Measurements from ENCODE around the gene RSPRY1.
"Not testable (repeated sequence)": the region's sequence is repeated elsewhere in the genome, so short reads cannot be mapped to it uniquely, and the experiment has no call there.

The RSPRY1 gene

DNA sequence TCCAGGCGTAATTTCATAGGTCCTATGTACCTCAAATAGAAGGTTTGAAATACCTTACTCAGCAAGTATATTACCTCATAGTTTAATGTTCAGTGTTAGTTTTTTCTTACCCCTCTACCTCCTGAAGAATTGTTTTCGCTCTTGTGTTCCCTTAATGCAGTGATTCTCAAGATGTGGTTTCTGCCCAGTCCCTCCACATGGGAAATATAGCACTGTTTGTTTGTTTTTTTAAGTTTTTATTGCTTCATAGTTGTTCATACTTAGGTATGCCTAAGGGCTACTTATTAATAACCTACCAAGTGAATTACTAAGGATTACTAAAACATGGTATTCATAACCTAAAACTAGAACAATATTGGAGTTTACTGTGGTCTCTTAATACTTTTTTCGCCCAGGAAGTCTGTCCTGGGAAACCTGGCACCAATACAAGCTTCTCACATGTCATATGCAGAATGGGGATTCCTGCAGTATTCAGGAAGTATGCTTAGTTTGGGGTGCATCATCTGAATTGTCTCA is 5.0 kb downstream of the RSPRY1 start:
- Histone ChIP-seq H3K36me3 (ENCODE audit: control insufficient read depth, insufficient read depth, low read length) (no peaks in the 10 kb centered on the region), H3K9ac (ENCODE audit: low read depth, low read length) (no peak overlapping the region), H3K27me3 (ENCODE audit: control insufficient read depth, insufficient read depth, low read length) (no peaks in the 10 kb centered on the region), H3K9me3 (ENCODE audit: control insufficient read depth, insufficient read depth, low read length) (no peaks in the 10 kb centered on the region), H3K4me3 (ENCODE audit: low read depth, low read length) (no peak overlapping the region), H3K4me1 (ENCODE audit: control insufficient read depth, insufficient read depth, low read length) (peaks cover 5% of the 10 kb centered on the region)

DNA sequence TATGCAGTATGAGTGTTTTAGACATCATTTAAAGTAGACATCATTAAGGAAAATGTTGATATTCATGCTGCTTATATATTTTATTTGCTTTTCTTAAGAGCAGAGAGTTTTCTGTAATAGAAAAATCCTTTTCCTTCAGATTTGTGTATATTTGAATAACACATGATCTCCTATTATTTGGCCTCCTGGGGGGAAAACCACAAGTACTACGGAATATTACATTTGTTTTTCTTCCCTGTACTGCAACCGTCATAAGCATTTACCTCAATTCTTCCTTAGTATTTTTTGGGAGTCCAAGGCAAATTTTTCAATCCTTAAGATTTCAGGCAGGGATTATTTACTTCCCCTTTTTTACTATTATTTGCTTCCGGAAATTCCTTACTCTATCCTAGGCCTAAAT is 6.0 kb downstream of the RSPRY1 start:
- Histone ChIP-seq H3K4me1 (ENCODE audit: control insufficient read depth, insufficient read depth, low read length) (peaks cover 5% of the 10 kb centered on the region), H3K9me3 (ENCODE audit: control insufficient read depth, insufficient read depth, low read length) (no peaks in the 10 kb centered on the region), H3K27me3 (ENCODE audit: control insufficient read depth, insufficient read depth, low read length) (no peaks in the 10 kb centered on the region), H3K36me3 (ENCODE audit: control insufficient read depth, insufficient read depth, low read length) (no peaks in the 10 kb centered on the region), H3K9ac (ENCODE audit: low read depth, low read length) (no peak overlapping the region), H3K4me3 (ENCODE audit: low read depth, low read length) (no peak overlapping the region)

DNA sequence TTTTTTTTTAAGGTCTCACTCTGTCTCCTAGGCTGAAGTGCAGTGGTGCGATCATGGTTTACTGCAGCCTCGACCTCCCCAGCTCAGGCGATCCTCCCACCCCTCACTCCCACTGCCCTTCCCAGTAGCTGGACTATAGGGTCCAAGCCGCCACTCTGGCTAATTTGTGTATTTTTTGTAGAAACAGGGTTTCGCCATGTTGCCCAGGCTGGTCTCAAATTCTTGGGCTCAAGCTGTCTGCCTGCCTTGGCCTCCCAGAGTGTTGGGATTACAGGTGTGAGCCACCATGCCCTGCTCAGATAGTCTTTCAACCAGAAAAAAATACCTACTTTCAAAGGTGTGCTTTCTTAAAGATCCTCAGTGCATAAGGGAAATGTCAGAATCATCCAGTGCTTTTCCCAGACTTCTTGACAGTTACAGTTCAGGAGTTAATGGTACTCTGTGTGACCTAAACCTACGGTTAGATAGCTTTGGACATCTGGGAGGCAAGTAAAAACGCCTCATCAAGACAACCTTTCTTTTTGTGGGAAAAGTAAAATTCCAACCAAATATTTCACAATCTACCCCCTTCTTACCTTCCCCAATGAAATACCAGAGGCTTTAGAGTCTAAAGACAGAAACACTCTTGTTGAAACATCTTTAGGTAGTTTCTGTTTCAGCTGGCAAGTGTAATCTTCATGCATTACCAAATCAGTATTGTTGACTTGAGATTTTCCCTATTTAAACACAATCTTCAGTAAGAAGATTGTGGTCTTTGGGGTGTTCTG is 6.8 kb downstream of the RSPRY1 start:
- Histone ChIP-seq H3K4me3 (ENCODE audit: low read depth, low read length) (no peak overlapping the region), H3K4me1 (ENCODE audit: control insufficient read depth, insufficient read depth, low read length) (peaks cover under 1% of the 10 kb centered on the region), H3K36me3 (ENCODE audit: control insufficient read depth, insufficient read depth, low read length) (no peaks in the 10 kb centered on the region), H3K9ac (ENCODE audit: low read depth, low read length) (no peak overlapping the region), H3K27me3 (ENCODE audit: control insufficient read depth, insufficient read depth, low read length) (no peaks in the 10 kb centered on the region), H3K9me3 (ENCODE audit: control insufficient read depth, insufficient read depth, low read length) (no peaks in the 10 kb centered on the region)

DNA sequence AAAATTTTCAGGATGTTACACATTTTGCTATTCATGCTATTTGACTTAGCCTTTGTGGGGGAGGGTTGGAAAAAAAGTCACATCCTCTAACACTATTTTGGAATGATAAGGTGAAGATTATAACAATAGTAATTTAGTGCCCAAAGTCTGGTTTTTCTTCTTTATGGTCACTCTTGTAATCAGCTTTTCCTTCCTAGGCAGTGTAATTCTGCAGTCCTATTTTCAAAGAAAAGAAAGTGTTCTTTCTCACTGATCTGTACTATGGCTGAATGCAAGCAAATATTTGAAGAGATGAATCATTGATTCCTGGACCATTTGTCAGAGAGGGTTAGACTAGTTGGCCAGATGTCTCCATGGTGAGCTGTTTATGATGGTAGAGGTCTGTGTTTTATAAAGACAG is 8.4 kb downstream of the RSPRY1 start:
- Histone ChIP-seq H3K27me3 (ENCODE audit: control insufficient read depth, insufficient read depth, low read length) (no peaks in the 10 kb centered on the region), H3K4me3 (ENCODE audit: low read depth, low read length) (no peak overlapping the region), H3K36me3 (ENCODE audit: control insufficient read depth, insufficient read depth, low read length) (no peaks in the 10 kb centered on the region), H3K4me1 (ENCODE audit: control insufficient read depth, insufficient read depth, low read length) (no peaks in the 10 kb centered on the region), H3K9ac (ENCODE audit: low read depth, low read length) (no peak overlapping the region), H3K9me3 (ENCODE audit: control insufficient read depth, insufficient read depth, low read length) (no peaks in the 10 kb centered on the region)

DNA sequence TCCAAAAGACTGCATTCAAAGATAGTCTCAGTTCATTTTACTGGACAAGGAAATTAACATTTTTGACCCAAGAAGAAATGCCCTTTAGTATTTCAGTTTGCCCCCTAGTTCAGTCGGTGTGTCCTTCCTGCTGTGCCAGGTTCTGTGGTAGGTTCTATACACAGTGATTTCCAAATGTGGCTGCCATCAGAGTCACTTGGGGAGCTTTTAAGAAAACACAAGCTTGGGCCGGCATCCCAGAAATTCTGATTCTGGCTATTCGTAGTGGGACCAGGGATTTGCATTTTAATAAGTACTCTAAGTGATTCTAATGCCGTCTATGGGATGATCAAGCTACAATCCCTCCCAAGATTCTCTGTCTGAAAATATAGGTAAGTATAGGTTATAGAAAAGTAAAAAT is 10.2 kb downstream of the RSPRY1 start:
- Histone ChIP-seq H3K27me3 (ENCODE audit: control insufficient read depth, insufficient read depth, low read length) (no peaks in the 10 kb centered on the region), H3K9ac (ENCODE audit: low read depth, low read length) (no peak overlapping the region), H3K4me3 (ENCODE audit: low read depth, low read length) (no peak overlapping the region), H3K36me3 (ENCODE audit: control insufficient read depth, insufficient read depth, low read length) (no peaks in the 10 kb centered on the region), H3K9me3 (ENCODE audit: control insufficient read depth, insufficient read depth, low read length) (no peaks in the 10 kb centered on the region), H3K4me1 (ENCODE audit: control insufficient read depth, insufficient read depth, low read length) (no peaks in the 10 kb centered on the region)

DNA sequence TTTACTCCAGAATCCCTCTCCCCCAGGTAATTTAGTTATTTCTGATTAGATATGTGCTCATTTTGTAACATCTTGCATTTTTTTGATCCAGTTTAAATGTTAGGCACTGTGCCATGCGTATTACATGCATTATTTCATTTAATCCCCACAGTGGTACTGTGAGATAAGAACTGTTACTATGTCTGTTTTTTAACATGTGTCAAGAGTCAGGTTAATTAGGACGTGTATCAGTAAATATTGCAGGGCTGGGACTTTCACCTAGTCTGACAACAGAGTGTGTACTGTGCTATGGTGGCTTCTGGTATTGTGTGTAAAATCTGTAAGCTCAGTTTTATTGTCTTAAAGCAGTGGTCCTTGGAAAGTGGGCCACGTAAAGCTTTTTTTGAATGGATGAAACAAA is 10.6 kb downstream of the RSPRY1 start:
- Histone ChIP-seq H3K4me1 (ENCODE audit: control insufficient read depth, insufficient read depth, low read length) (no peaks in the 10 kb centered on the region), H3K9me3 (ENCODE audit: control insufficient read depth, insufficient read depth, low read length) (no peaks in the 10 kb centered on the region), H3K36me3 (ENCODE audit: control insufficient read depth, insufficient read depth, low read length) (no peaks in the 10 kb centered on the region), H3K9ac (ENCODE audit: low read depth, low read length) (no peak overlapping the region), H3K4me3 (ENCODE audit: low read depth, low read length) (no peak overlapping the region), H3K27me3 (ENCODE audit: control insufficient read depth, insufficient read depth, low read length) (no peaks in the 10 kb centered on the region)

DNA sequence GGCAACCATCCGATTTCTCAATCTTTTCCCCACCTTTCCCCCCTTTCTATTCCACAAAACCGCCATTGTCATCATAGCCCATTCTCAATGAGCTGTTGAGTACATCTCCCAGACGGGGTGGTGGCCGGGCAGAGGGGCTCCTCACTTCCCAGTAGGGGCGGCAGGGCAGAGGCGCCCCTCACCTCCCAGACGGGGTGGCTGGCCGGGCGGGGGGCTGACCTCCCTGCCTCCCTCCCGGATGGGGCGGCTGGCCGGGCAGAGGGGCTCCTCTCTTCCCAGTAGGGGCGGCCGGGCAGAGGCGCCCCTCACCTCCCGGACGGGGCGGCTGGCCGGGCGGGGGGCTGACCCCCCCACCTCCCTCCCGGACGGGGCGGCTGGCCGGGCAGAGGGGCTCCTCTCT is 14.2 kb downstream of the RSPRY1 start:
- H3K4me1 ChIP-seq (ENCODE audit: control insufficient read depth, insufficient read depth, low read length); H3K4me3 ChIP-seq (ENCODE audit: low read depth, low read length); H3K9me3 ChIP-seq (ENCODE audit: control insufficient read depth, insufficient read depth, low read length); H3K9ac ChIP-seq (ENCODE audit: low read depth, low read length); H3K36me3 ChIP-seq (ENCODE audit: control insufficient read depth, insufficient read depth, low read length); H3K27me3 ChIP-seq (ENCODE audit: control insufficient read depth, insufficient read depth, low read length): not testable (repeated sequence)

DNA sequence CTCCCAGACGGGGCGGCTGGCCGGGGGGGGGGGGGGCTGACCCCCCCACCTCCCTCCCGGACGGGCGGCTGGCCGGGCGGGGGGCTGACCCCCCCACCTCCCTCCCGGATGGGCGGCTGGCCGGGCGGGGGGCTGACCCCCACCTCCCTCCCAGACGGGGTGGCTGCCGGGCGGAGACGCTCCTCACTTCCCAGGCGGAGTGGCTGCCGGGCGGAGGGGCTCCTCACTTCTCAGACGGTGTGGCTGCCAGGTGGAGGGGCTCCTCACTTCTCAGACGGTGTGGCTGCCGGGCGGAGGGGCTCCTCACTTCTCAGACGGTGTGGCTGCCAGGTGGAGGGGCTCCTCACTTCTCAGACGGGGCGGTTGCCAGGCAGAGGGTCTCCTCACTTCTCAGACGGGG is 14.8 kb downstream of the RSPRY1 start:
- H3K9me3 ChIP-seq (ENCODE audit: control insufficient read depth, insufficient read depth, low read length); H3K4me1 ChIP-seq (ENCODE audit: control insufficient read depth, insufficient read depth, low read length); H3K36me3 ChIP-seq (ENCODE audit: control insufficient read depth, insufficient read depth, low read length); H3K9ac ChIP-seq (ENCODE audit: low read depth, low read length); H3K4me3 ChIP-seq (ENCODE audit: low read depth, low read length); H3K27me3 ChIP-seq (ENCODE audit: control insufficient read depth, insufficient read depth, low read length): not testable (repeated sequence)

DNA sequence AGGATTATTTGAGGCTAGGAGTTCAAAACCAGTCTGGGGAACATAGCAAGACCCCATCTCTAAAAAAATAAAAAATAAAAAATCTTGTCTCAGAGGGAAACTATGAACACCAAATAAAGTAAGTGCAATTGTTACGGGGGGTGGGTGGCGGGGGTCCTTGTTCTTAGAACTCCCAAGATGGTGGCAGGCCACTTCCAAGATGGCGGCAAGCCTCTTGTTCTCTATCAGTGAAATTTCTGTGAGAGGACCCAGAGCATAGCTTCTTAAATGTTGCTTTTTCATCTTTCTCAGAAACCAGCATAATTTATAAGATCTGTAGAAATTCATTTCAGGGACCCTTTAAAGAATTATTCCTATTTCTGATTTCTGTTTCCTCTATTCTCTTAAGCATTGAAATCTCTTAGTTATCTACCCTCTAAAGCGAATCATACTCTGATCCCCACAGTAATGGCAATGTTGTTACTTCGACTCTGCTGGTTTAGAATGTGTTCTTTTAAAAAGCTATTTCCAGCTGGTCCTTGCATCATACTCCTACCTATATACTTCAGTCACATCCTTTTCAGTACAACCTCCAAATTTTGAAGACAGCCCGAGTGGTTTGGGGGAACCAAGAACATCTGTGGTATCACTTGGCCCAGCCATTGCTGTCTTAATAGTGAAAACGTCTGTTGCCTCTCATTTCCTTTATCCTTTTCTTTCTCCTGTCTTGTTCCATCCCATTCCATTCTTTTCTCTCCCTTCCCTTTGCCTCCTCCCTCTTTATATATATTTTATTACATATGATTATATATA is 16.2 kb downstream of the RSPRY1 start:
- Histone ChIP-seq H3K9me3 (ENCODE audit: control insufficient read depth, insufficient read depth, low read length) (no peaks in the 10 kb centered on the region), H3K4me3 (ENCODE audit: low read depth, low read length) (no peak overlapping the region), H3K27me3 (ENCODE audit: control insufficient read depth, insufficient read depth, low read length) (no peaks in the 10 kb centered on the region), H3K36me3 (ENCODE audit: control insufficient read depth, insufficient read depth, low read length) (peaks cover 11% of the 10 kb centered on the region), H3K4me1 (ENCODE audit: control insufficient read depth, insufficient read depth, low read length) (no peaks in the 10 kb centered on the region), H3K9ac (ENCODE audit: low read depth, low read length) (no peak overlapping the region)

DNA sequence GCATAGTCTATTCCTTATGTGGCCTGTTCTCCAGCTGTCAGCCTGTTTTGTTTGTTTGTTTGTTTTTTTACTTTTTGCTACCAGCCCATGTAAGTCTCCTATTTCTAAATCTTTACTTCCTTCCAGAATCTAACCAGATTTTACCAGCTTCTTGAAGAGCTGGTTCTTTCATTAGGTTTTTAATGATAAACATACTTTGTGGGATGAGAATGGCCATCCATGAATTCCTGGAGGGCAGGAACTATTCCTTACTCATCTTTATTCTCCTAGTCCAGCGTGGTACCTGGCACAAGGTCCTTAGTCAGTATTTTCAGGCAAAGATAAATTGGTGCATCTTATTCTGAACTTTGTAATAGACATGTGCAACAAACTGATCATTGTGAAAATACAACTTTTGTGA is 17.3 kb downstream of the RSPRY1 start:
- H3K9me3 ChIP-seq (ENCODE audit: control insufficient read depth, insufficient read depth, low read length) = no peaks in the 10 kb centered on the region
- peaks cover 11% of the 10 kb centered on the region for H3K36me3 ChIP-seq (ENCODE audit: control insufficient read depth, insufficient read depth, low read length)
- H3K9ac ChIP-seq (ENCODE audit: low read depth, low read length) = no peak overlapping the region
- no peaks in the 10 kb centered on the region for H3K4me1 ChIP-seq (ENCODE audit: control insufficient read depth, insufficient read depth, low read length)
- H3K27me3 ChIP-seq (ENCODE audit: control insufficient read depth, insufficient read depth, low read length) = no peaks in the 10 kb centered on the region
- H3K4me3 ChIP-seq (ENCODE audit: low read depth, low read length) = no peak overlapping the region

DNA sequence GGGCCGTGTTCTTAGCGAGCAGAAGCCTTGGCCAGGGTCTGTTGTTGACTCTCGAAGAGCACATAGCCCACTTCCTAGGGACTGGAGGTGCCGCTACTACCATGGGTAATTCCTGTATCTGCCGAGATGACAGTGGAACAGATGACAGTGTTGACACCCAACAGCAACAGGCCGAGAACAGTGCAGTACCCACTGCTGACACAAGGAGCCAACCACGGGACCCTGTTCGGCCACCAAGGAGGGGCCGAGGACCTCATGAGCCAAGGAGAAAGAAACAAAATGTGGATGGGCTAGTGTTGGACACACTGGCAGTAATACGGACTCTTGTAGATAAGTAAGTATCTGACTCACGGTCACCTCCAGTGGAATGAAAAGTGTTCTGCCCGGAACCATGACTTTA is 18.5 kb downstream of the RSPRY1 start:
- Histone ChIP-seq H3K4me1 (ENCODE audit: control insufficient read depth, insufficient read depth, low read length) (no peaks in the 10 kb centered on the region), H3K36me3 (ENCODE audit: control insufficient read depth, insufficient read depth, low read length) (peaks cover 15% of the 10 kb centered on the region), H3K9ac (ENCODE audit: low read depth, low read length) (no peak overlapping the region), H3K4me3 (ENCODE audit: low read depth, low read length) (no peak overlapping the region), H3K27me3 (ENCODE audit: control insufficient read depth, insufficient read depth, low read length) (no peaks in the 10 kb centered on the region), H3K9me3 (ENCODE audit: control insufficient read depth, insufficient read depth, low read length) (no peaks in the 10 kb centered on the region)

DNA sequence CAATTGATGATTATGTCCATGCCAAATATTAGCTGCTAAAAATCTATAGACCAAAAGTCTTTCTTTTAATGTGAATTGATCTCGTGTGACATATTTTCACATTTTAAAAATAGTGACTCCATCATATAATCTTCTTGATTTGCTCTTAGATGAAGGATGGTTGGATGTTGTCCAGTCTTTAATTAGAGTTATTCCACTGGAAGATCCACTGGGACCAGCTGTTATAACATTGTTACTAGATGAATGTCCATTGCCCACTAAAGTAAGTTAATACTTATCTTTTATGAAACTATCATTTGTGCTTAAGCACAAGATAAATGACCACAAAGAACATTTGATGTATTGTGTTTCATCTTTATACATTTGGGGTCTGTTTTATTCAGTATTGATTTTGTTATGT is 22.8 kb downstream of the RSPRY1 start:
- H3K36me3 ChIP-seq (ENCODE audit: control insufficient read depth, insufficient read depth, low read length) = peaks cover 20% of the 10 kb centered on the region
- no peaks in the 10 kb centered on the region for H3K9me3 ChIP-seq (ENCODE audit: control insufficient read depth, insufficient read depth, low read length)
- no peaks in the 10 kb centered on the region for H3K4me1 ChIP-seq (ENCODE audit: control insufficient read depth, insufficient read depth, low read length)
- H3K27me3 ChIP-seq (ENCODE audit: control insufficient read depth, insufficient read depth, low read length) = no peaks in the 10 kb centered on the region
- no peak overlapping the region for H3K9ac ChIP-seq (ENCODE audit: low read depth, low read length)
- H3K4me3 ChIP-seq (ENCODE audit: low read depth, low read length) = no peak overlapping the region
